RWPE2 (cell line): ENCODE results near the gene TOMM40.
"Not testable (repeated sequence)": the region's sequence is repeated elsewhere in the genome, so short reads cannot be mapped to it uniquely, and the experiment has no call there.

ENCODE experiments used
- ATAC-seq: fragments of 200-7000 bp; cut with Tn5 transposase; 3 replicates; pipeline ENCODE4 v1.9.1; 2021; ENCODE audit warnings: low read depth
- DNase-seq: peaks from one replicate; pipeline ENCODE4 v3.0.0-alpha.2; 2020; ENCODE audit warnings: low spot score
- H3K27ac ChIP-seq: fragments of 450-650 bp; 2 replicates; pipeline ENCODE4 v1.5.1; 2017; ENCODE audit warnings: mild to moderate bottlenecking; ENCODE audit not compliant: poor library complexity, severe bottlenecking
- H3K27me3 ChIP-seq: fragments of 250-450 bp; sonication (Bioruptor Pico); 2 replicates; pipeline ENCODE4 v1.5.1; 2021; ENCODE audit warnings: mild to moderate bottlenecking, moderate library complexity; ENCODE audit not compliant: insufficient read depth, poor library complexity, severe bottlenecking
- H3K36me3 ChIP-seq: fragments of 250-450 bp; sonication (Bioruptor Pico); 2 replicates; pipeline ENCODE4 v1.5.1; 2020; ENCODE audit warnings: low read depth, mild to moderate bottlenecking, moderate library complexity
- H3K4me1 ChIP-seq: fragments of 250-450 bp; sonication (Bioruptor Pico); 2 replicates; pipeline ENCODE4 v1.5.1; 2021; ENCODE audit warnings: mild to moderate bottlenecking, moderate library complexity; ENCODE audit not compliant: insufficient read depth, poor library complexity, severe bottlenecking
- H3K4me3 ChIP-seq: fragments of 250-450 bp; sonication (Bioruptor Pico); 2 replicates; pipeline ENCODE4 v1.5.1; 2021; ENCODE audit warnings: mild to moderate bottlenecking, moderate library complexity; ENCODE audit not compliant: severe bottlenecking
- H3K9me3 ChIP-seq: fragments of 250-450 bp; sonication (Bioruptor Pico); 2 replicates; pipeline ENCODE4 v1.5.1; 2021; ENCODE audit warnings: mild to moderate bottlenecking, moderate library complexity; ENCODE audit not compliant: severe bottlenecking
- TF ChIP-seq, protein P1 (sequence below): fragments of 450-650 bp; IDR thresholded peaks from one replicate; pipeline ENCODE4 v1.5.1; 2017; ENCODE audit warnings: mild to moderate bottlenecking, moderate library complexity; ENCODE audit not compliant: poor library complexity, severe bottlenecking

TOMM40 gene

DNA sequence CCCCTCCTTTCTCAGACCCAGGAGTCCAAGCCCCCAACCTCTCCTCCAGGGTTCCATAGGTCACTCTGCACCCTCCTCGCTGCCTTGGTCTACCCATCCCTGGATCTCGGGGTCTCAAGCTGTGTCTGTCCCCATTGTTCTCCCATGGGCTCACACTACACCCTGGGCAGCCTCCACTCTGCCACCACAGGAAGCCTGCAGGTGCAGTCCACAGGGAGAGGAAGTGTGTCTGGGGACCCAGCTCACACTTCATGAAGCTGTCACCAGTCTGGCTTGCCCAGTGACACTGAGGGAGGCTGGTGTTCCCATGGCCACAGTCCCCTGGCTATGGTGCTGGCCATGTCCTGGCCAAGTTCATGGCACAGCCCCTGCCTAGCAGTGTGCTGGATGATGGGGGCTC lies 39.6 kb upstream of the TOMM40 start:
- H3K27ac ChIP-seq, result no peak overlapping the region
- no peak overlapping the region for H3K4me3 ChIP-seq
- no peak for ATAC-seq
- DNase-seq, result no peak
- TF ChIP-seq, protein P1, sequence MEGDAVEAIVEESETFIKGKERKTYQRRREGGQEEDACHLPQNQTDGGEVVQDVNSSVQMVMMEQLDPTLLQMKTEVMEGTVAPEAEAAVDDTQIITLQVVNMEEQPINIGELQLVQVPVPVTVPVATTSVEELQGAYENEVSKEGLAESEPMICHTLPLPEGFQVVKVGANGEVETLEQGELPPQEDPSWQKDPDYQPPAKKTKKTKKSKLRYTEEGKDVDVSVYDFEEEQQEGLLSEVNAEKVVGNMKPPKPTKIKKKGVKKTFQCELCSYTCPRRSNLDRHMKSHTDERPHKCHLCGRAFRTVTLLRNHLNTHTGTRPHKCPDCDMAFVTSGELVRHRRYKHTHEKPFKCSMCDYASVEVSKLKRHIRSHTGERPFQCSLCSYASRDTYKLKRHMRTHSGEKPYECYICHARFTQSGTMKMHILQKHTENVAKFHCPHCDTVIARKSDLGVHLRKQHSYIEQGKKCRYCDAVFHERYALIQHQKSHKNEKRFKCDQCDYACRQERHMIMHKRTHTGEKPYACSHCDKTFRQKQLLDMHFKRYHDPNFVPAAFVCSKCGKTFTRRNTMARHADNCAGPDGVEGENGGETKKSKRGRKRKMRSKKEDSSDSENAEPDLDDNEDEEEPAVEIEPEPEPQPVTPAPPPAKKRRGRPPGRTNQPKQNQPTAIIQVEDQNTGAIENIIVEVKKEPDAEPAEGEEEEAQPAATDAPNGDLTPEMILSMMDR, result no peak
- no peaks in the 10 kb centered on the region for H3K4me1 ChIP-seq
- H3K36me3 ChIP-seq, result peaks cover 4% of the 10 kb centered on the region; the same call in 1 of the 2 replicates
- no peaks in the 10 kb centered on the region for H3K9me3 ChIP-seq
- H3K27me3 ChIP-seq, result no peaks in the 10 kb centered on the region

DNA sequence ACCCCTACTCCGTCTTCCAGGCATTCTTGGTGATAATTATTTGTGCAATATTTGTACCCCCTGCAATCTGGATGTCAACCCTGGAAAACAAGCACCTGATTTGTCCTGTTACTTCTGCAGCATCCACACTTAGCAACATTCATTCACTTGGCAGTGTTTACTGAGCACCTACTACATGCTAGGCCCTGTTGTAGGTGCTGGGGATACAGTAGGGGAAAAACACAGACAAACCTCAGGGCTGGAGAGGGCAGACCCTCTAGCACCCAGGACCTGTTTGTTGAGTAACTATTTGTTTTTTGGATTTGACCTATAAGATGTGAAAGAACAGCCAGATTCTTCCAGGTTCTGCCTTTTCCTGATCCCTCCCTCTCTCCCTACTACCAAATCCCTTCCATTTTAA lies 35.4 kb upstream of the TOMM40 start:
- peaks cover 4% of the 10 kb centered on the region; the same call in 1 of the 2 replicates for H3K36me3 ChIP-seq
- H3K4me3 ChIP-seq, result no peak overlapping the region

DNA sequence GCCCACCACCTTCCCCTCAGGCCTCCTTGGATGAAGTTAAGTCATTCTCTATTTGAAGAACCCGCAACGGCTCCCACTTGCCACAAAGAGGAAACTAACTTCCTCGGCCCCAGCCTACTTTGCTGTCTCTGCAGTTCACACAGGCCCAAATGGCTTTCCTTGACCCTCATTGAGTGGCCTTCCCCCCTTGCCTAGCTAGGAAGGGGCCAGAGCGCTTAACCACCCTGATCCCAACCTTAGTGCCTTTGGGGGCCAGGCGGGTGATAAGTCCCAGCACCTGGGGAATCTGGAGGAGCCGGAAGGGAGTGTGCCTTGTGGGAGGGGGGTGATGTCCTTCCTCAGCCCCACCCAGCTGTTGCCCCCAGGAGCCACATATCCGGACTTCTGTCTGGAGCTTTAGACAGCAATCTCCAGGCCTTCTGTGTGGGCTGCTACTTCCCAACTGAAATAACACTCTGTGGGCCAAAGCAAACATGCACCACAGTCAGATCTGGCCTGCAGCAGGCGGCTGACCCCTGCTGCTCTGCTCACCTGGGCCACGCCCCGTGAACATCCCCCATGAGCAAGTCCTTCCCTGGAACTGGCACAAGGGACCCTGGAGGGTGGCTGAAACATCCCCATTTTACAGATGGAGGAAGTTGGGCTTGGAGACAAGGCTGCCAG lies 34.5 kb upstream of the TOMM40 start:
- Histone ChIP-seq H3K9me3 (no peaks in the 10 kb centered on the region), H3K4me3 (no peak overlapping the region), H3K27me3 (no peaks in the 10 kb centered on the region), H3K27ac (no peak overlapping the region), H3K36me3 (peaks cover 8% of the 10 kb centered on the region), H3K4me1 (no peaks in the 10 kb centered on the region)
- DNase-seq (no peak), ATAC-seq (no peak)
- TF ChIP-seq, protein P1, result no peak

More for the DNA sequence above, 35.4 kb upstream of the TOMM40 start:
- no peak for DNase-seq
- TF ChIP-seq, protein P1, result no peak
- Histone ChIP-seq H3K9me3 (no peaks in the 10 kb centered on the region), H3K27me3 (no peaks in the 10 kb centered on the region), H3K27ac (no peak overlapping the region), H3K4me1 (no peaks in the 10 kb centered on the region)
- no peak for ATAC-seq

DNA sequence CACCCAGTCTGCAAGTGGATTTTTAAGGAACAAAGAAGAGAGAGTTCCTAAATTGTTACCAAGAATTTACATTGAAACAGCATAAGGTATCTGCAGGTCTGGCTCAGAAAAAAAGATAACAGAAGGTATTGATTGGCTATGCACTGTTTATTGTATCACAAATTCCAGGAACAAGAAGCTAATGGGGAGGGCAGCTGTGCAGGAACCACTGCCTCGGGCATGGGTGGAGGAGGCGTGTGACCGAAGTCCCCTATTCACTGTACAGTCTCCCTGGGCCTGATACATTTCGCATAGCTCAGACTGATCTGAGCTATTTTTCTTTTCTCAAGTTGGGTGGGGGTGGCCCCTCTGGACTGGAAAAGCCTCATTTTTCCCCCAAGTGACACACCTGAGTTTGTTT lies 33.2 kb upstream of the TOMM40 start:
- H3K27ac ChIP-seq, result no peak overlapping the region
- ATAC-seq (no peak), DNase-seq (no peak)
- H3K4me3 ChIP-seq, result no peak overlapping the region
- peaks cover 8% of the 10 kb centered on the region for H3K36me3 ChIP-seq
- no peaks in the 10 kb centered on the region for H3K27me3 ChIP-seq
- TF ChIP-seq, protein P1, result no peak
- H3K9me3 ChIP-seq, result no peaks in the 10 kb centered on the region
- H3K4me1 ChIP-seq, result no peaks in the 10 kb centered on the region

DNA sequence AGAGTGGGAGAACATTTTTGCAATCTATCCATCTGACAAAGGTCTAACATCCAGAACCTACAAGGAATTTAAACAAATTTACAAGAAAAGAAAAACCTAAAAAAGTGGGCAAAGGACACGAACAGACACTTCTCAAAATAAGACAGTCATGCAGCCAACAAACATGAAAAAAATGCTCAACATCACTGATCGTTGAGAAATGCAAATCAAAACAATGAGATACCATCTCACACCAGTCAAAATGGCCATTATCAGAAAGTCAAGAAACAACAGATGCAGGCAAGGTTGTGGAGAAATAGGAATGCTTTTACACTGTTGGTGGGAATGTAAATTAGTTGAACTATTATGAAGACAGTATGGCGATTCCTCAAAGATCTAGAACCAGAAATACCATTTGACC lies 29.5 kb upstream of the TOMM40 start:
- H3K27me3 ChIP-seq, ATAC-seq, H3K4me3 ChIP-seq, H3K9me3 ChIP-seq, DNase-seq, H3K27ac ChIP-seq, H3K4me1 ChIP-seq: not testable (repeated sequence)
- H3K36me3 ChIP-seq, result peaks cover 14% of the 10 kb centered on the region
